Retinal pigment epithelial cell (primary cell): ENCODE data around the gene TMEM44.
A peak's percentile ranks its signal among the peaks of the same experiment; 100 is the strongest.
"Not testable (repeated sequence)": the region's sequence is repeated elsewhere in the genome, so short reads cannot be mapped to it uniquely, and the experiment has no call there.

ENCODE experiments used
- DNase-seq: peaks from one replicate; pipeline ENCODE4 v3.0.0-alpha.2; 2010; ENCODE audit warnings: low read depth
- H3K4me3 ChIP-seq: 2 replicates; pipeline ENCODE4 v1.5.1; 2011; ENCODE audit warnings: mild to moderate bottlenecking, low read length, control low read depth, moderate library complexity
- CTCF ChIP-seq: conservative IDR thresholded peaks from 2 replicates; pipeline ENCODE4 v1.5.1; 2011; ENCODE audit warnings: low read depth, low read length, control low read depth, inconsistent platforms

The TMEM44 gene

DNA sequence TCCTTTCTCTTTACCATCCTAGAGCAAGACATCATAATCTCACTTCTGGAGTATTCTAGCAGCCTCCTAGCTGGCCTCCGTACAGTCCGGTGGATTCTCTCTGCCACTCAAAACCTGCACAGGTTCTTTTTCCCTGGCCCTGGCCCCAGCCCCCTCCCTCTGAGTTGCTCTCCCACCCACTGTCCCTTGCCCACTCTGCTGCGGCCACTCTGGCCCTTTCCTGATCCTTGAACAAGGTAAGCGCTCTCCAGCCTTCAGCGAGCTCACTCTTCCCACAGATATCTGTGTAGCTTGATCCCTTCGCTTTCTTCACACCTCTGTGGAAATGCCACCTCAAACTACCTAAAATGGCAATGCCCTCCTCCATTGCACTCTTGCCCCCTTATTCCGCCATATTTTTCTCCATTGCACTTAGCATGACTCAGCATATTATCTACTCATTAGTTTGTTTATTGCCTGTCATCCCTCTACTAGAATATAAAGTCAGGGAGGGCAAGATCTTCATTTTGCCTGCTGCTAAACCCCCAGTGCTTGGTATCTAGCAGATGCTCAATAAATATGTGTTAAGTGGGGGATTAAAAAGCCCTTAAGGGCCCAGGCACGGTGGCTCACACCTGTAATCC lies 80.8 kb downstream of the TMEM44 start:
- DNase-seq = no peak
- no peak for TF ChIP-seq CTCF
- no peak overlapping the region for H3K4me3 ChIP-seq

DNA sequence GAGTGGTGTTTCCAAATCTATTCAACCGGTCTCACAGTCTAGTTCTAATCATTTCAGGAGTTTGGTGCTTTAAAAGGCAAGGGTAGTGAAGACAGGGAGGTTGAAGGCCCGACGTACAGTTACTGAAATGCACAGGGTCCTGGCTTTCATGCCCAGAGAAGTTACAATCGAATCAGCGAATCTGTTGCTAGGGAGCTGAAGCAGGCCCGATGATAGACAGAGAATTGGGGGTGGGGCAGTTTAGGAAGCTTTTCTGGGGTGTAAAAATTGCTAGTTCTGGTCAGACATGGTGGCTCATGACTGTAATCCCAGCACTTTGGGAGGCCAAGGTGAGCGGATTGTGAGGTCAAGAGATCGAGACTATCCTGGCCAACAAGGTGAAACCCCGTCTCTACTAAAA lies 83.4 kb downstream of the TMEM44 start:
- no peak for TF ChIP-seq CTCF
- DNase-seq = no peak
- H3K4me3 ChIP-seq = no peak overlapping the region

GRCh38 chr3:194548346-194549321 lies 84.6 kb downstream of the TMEM44 start:
- TF ChIP-seq CTCF = no peak
- peak; percentile 41 for DNase-seq
- H3K4me3 ChIP-seq = no peak overlapping the region

GRCh38 chr3:194547042-194547441 lies 86.2 kb downstream of the TMEM44 start:
- H3K4me3 ChIP-seq = no peak overlapping the region
- no peak for DNase-seq
- no peak for TF ChIP-seq CTCF

- not testable (repeated sequence) for H3K4me3 ChIP-seq, DNase-seq
Measured at GRCh38 chr3:194545538-194545937, 87.7 kb downstream of the TMEM44 start.

DNA sequence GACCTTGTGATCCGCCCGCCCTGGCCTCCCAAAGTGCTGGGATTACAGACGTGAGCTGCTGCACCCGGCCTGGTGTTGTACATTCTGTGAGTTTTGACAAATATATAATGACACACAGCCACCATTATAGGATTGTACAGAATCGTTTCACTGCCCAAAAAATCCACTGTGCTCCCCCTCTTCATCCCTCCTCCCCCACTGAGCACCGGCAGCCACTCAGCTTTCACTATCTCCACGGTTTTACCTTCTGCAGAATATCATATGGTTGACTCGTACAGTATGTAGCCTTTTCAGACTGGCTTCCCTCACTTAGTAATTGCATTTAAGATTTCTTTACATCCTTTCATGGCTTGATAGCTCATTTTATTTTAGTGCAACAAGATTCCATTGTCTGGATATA lies 89.7 kb downstream of the TMEM44 start:
- DNase-seq = no peak
- TF ChIP-seq CTCF = no peak
- no peak overlapping the region for H3K4me3 ChIP-seq

DNA sequence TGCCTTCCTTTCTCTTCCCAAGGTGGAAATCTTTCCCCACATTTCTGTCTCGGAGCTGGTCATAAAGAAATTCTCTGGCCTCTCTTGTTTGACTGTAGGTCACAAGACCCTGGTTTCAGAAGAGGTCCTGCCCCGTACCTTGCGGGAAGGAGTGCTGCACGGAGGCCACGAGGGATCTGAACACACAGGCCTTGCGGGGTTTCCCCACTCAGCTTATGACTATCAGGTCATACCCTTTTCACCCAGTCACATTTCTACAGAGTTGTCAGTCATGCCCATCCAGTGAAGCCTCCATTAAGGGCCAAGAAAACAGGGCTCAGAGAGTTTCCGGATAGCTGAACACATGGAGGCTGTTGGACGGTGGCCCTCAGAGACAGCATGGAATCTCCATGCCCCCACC lies 91.7 kb downstream of the TMEM44 start:
- TF ChIP-seq CTCF = no peak
- no peak overlapping the region for H3K4me3 ChIP-seq
- DNase-seq = no peak
